B cell (primary cell): ENCODE measurements around the gene CDK5RAP1. TPM values are rescaled to one million over a fixed set of nuclear protein-coding genes. Genes with fewer than 3 reads are reported as not detected.

Experiments
- ATAC-seq: fragments of 200-7000 bp; cut with Tn5 transposase; one replicate; pipeline ENCODE4 v1.10.0; 2021; ENCODE audit warnings: low read depth, mild to moderate bottlenecking, moderate number of reproducible peaks, moderate library complexity
- CTCF ChIA-PET: fragments of 350-600 bp; sonication (Branson Sonifier 250); formaldehyde crosslinking; loops from one replicate; lab custom pipeline; 2021; ENCODE audit warnings: antibody characterized with exemption, inconsistent platforms; lab: Charles Lee
- POLR2A ChIA-PET: fragments of 350-600 bp; sonication (Branson Sonifier 250); formaldehyde crosslinking; loops from one replicate; lab custom pipeline; 2021; ENCODE audit warnings: antibody characterized with exemption; lab: Charles Lee
- DNase-seq: peaks from one replicate; pipeline ENCODE4 v3.0.0; 2013
- H2AFZ ChIP-seq: 2 replicates; pipeline ENCODE4 v1.6.1; 2012; ENCODE audit warnings: mild to moderate bottlenecking, low read depth, low read length; ENCODE audit not compliant: insufficient read depth, poor library complexity, severe bottlenecking
- H3K27ac ChIP-seq, 2 donors: 1 replicate in 1 of 2; 2 replicates in 1 of 2; pipeline ENCODE4 v1.5.1; 2012 to 2013; ENCODE audit warnings: low read length in 2 of 2, mild to moderate bottlenecking in 2 of 2, moderate library complexity in 1 of 2
- H3K27me3 ChIP-seq, 4 experiments: fragments of 200-600 bp in 1 of 4; sonication (generic) in 1 of 4; replicated peaks in 1 of 4; 1 replicate in 2 of 4; 2 replicates in 2 of 4; pipeline versions ENCODE4 v1.6.1 to v1.7.0; 2013 to 2016; ENCODE audit warnings: low read length in 3 of 4, mild to moderate bottlenecking in 2 of 4, mixed read lengths in 1 of 4, moderate library complexity in 1 of 4; ENCODE audit not compliant: insufficient read depth in 4 of 4, control insufficient read depth in 3 of 4; ENCODE audit errors: control extremely low read depth in 1 of 4
- H3K36me3 ChIP-seq, 2 experiments: replicated peaks in 1 of 2; 1 replicate in 1 of 2; 2 replicates in 1 of 2; pipeline versions ENCODE4 v1.6.1 to v1.7.1; 2013; ENCODE audit warnings: low read length in 1 of 2; ENCODE audit not compliant: insufficient read depth in 2 of 2, control insufficient read depth in 1 of 2; ENCODE audit errors: control extremely low read depth in 1 of 2, extremely low read depth in 1 of 2
- H3K4me1 ChIP-seq, 2 donors: fragments of 200-600 bp in 1 of 2; sonication (generic) in 1 of 2; 1 replicate in 1 of 2; 2 replicates in 1 of 2; pipeline versions ENCODE4 v1.5.1 to v1.6.1; 2013 to 2017; ENCODE audit warnings: low read length in 2 of 2; ENCODE audit not compliant: control insufficient read depth in 2 of 2, insufficient read depth in 2 of 2
- H3K4me2 ChIP-seq: replicated peaks from 2 replicates; pipeline ENCODE3; 2012; ENCODE audit warnings: mild to moderate bottlenecking, low read depth, low read length; ENCODE audit not compliant: poor library complexity, severe bottlenecking
- H3K4me3 ChIP-seq, 5 experiments: fragments of 200-600 bp in 1 of 5; sonication (generic) in 1 of 5; 1 replicate in 3 of 5; 2 replicates in 2 of 5; pipeline versions ENCODE4 v1.5.1 to v1.7.0; 2011 to 2016; ENCODE audit warnings: low read length in 4 of 5, mild to moderate bottlenecking in 4 of 5, low read depth in 2 of 5, control low read depth in 1 of 5, moderate library complexity in 1 of 5; ENCODE audit not compliant: insufficient read depth in 1 of 5; ENCODE audit errors: control extremely low read depth in 1 of 5, extremely low read depth in 1 of 5
- H3K79me2 ChIP-seq: fragments of 200-600 bp; sonication (generic); one replicate; pipeline ENCODE4 v1.6.0; 2016; ENCODE audit warnings: low read length; ENCODE audit not compliant: control insufficient read depth, insufficient read depth
- H3K9ac ChIP-seq: fragments of 200-600 bp; sonication (generic); 2 replicates; pipeline ENCODE4 v1.6.1; 2017; ENCODE audit warnings: mild to moderate bottlenecking, low read length, moderate library complexity
- H3K9me3 ChIP-seq, 3 donors: one replicate each; pipeline versions ENCODE4 v1.6.1 to v1.7.1; 2013; ENCODE audit warnings: low read length in 2 of 3; ENCODE audit not compliant: control insufficient read depth in 2 of 3, insufficient read depth in 1 of 3; ENCODE audit errors: control extremely low read depth in 1 of 3
- H4K20me1 ChIP-seq: 2 replicates; pipeline ENCODE4 v1.6.0; 2012; ENCODE audit warnings: mild to moderate bottlenecking, low read length; ENCODE audit not compliant: insufficient read depth, control insufficient read depth, poor library complexity, severe bottlenecking
- H3K27ac Mint-ChIP-seq: one replicate; pipeline ENCODE4 v1.8.0; 2021; ENCODE audit warnings: mixed read lengths
- H3K27me3 Mint-ChIP-seq: one replicate; pipeline ENCODE4 v1.8.0; 2021; ENCODE audit warnings: mixed read lengths
- H3K4me1 Mint-ChIP-seq: one replicate; pipeline ENCODE4 v1.8.0; 2021; ENCODE audit warnings: mixed read lengths
- H3K4me3 Mint-ChIP-seq: one replicate; pipeline ENCODE4 v1.8.0; 2021; ENCODE audit warnings: mixed read lengths
- H3K9me3 Mint-ChIP-seq: one replicate; pipeline ENCODE4 v1.8.0; 2022; ENCODE audit warnings: mixed read lengths; ENCODE audit not compliant: insufficient read depth
- EZH2 ChIP-seq: IDR thresholded peaks from 2 replicates; pipeline ENCODE4 v1.6.1; 2012; ENCODE audit warnings: borderline replicate concordance, low read depth, mild to moderate bottlenecking, moderate library complexity, low read length; ENCODE audit not compliant: insufficient read depth, poor library complexity, severe bottlenecking
- WGBS: methylation state at CpG from one replicate; pipeline ENCODE4 v1.1.5; 2013; ENCODE audit warnings: missing lambda C conversion rate; ENCODE audit not compliant: insufficient coverage; 5-methylcytosine and 5-hydroxymethylcytosine counted together
- intact Hi-C: fragments of 100-400 bp; cut with micrococcal nuclease; formaldehyde crosslinking; loops from one replicate; pipeline ENCODE4 v1.10.0; 2022
- polyA plus RNA-seq: library from polyadenylated mRNA; depleted of rRNA; stranded (reverse); fragments of >200 nt; gene quantifications from 2 replicates; pipeline ENCODE4 v1.2.3, GENCODE V29; 2012
- total RNA-seq, 2 donors: library from RNA; stranded (reverse); fragments of 120-200 nt in 1 of 2; gene quantifications; 1 replicate in 1 of 2; 2 replicates in 1 of 2; pipeline versions ENCODE4 v1.2.3 to v1.2.4, GENCODE V29; 2013 to 2022
- TF ChIP-seq, protein P1 (sequence below): fragments of 200-600 bp; IDR thresholded peaks from one replicate; pipeline ENCODE4 v1.8.0; 2022; ENCODE audit warnings: antibody characterized with exemption, mild to moderate bottlenecking

The CDK5RAP1 gene
- total and polyA plus RNA-seq, 2 donors (not counting 1 experiment from before 2014, with no cell fraction given), result 50.4 to 60.5 TPM

DNA sequence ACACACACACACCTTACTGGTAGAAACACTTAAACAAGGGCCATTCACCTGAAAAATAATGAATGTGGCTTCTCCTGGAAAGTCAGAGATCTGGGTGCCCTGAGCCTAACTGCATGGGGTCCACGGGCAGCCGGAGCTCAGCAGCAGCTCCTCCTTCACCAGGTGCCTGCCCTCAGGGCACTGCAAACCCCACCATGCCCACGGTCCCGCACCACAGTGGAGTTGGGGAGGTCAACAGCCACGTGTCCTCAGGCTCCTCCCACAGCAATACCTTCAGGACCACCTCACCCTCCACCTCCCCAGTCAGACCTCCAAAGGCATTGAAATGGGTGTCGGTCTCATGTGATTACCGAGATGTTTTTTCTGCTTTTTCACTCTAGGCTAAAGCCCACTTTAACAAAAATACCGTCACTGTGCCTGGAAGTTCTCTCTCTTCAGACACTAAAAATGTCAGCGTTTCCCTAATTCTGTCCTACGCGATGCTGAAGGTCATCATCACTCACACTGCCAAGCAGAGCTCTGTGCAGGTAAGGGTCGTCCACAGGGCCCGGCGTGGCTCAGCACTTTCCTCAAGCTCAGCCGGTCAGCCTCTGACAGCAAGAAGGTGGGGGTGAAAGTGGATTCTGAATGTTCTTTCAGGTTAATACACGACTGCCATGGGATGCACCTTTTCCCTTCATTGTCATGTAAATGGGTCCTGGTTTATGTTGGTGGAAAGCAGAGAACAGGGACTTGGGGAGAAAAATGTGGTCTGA is 48.9 kb downstream of the CDK5RAP1 start:
- no peak overlapping the region for H3K27ac ChIP-seq
- H4K20me1 ChIP-seq, result no peaks in the 10 kb centered on the region
- H3K4me3 Mint-ChIP-seq, result no peak overlapping the region
- POLR2A ChIA-PET, result no interaction called here
- no peak overlapping the region for H3K4me3 ChIP-seq
- H3K27me3 ChIP-seq, result no peaks in the 10 kb centered on the region
- TF ChIP-seq, protein P1, sequence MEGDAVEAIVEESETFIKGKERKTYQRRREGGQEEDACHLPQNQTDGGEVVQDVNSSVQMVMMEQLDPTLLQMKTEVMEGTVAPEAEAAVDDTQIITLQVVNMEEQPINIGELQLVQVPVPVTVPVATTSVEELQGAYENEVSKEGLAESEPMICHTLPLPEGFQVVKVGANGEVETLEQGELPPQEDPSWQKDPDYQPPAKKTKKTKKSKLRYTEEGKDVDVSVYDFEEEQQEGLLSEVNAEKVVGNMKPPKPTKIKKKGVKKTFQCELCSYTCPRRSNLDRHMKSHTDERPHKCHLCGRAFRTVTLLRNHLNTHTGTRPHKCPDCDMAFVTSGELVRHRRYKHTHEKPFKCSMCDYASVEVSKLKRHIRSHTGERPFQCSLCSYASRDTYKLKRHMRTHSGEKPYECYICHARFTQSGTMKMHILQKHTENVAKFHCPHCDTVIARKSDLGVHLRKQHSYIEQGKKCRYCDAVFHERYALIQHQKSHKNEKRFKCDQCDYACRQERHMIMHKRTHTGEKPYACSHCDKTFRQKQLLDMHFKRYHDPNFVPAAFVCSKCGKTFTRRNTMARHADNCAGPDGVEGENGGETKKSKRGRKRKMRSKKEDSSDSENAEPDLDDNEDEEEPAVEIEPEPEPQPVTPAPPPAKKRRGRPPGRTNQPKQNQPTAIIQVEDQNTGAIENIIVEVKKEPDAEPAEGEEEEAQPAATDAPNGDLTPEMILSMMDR, result no peak
- no peak for TF ChIP-seq EZH2
- CTCF ChIA-PET, result no interaction called here
- no peaks in the 10 kb centered on the region for H3K4me1 ChIP-seq
- DNase-seq (no peak), ATAC-seq (no peak)
- WGBS, result 97% methylated on average over 16 of the region's 16 CpGs
- H3K36me3 ChIP-seq, result peaks cover 2 to 10% of the 10 kb centered on the region in 2 experiments
- H3K9ac ChIP-seq, result no peak overlapping the region
- H3K4me2 ChIP-seq, result no peak overlapping the region
- no peaks in the 10 kb centered on the region for H3K27me3 Mint-ChIP-seq
- no peaks in the 10 kb centered on the region for H3K79me2 ChIP-seq
- intact Hi-C loops, result no loop called here
- H3K9me3 Mint-ChIP-seq, result no peaks in the 10 kb centered on the region
- H3K27ac Mint-ChIP-seq, result no peak overlapping the region
- no peaks in the 10 kb centered on the region for H3K4me1 Mint-ChIP-seq
- H3K9me3 ChIP-seq, result no peaks in the 10 kb centered on the region
- H2AFZ ChIP-seq, result no peak overlapping the region

DNA sequence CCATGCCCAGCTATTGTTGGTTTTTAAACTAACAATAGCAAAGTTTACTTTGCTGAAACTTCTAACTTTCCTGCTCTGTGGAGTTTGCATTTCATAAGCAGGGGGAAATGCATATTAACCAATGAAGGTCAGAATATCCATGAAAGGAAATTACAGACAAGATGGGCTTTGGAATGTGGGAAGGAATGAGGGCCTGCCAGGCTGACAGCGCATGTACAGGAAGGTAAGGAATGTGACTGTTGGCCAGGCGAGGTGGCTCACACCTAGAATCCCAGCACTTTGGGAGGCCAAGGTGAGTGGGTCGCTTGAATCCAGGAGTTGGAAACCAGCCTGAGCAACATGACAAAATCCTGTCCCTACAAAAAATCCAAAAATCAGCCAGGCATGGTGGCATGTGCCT is 49.6 kb downstream of the CDK5RAP1 start:
- no peaks in the 10 kb centered on the region for H3K27me3 Mint-ChIP-seq

More for the DNA sequence above, 49.6 kb downstream of the CDK5RAP1 start:
- intact Hi-C loops, result no loop called here
- no peaks in the 10 kb centered on the region for H3K79me2 ChIP-seq
- TF ChIP-seq, protein P1, result no peak
- no peak for TF ChIP-seq EZH2
- H3K4me2 ChIP-seq, result no peak overlapping the region
- no peaks in the 10 kb centered on the region for H3K27me3 ChIP-seq
- POLR2A ChIA-PET, result no interaction called here
- 71% methylated on average over 3 of the region's 3 CpGs for WGBS
- H3K27ac Mint-ChIP-seq, result no peak overlapping the region
- no peak for DNase-seq
- H3K4me1 Mint-ChIP-seq, result no peaks in the 10 kb centered on the region
- no peaks in the 10 kb centered on the region for H4K20me1 ChIP-seq
- H3K4me1 ChIP-seq, result no peaks in the 10 kb centered on the region
- H3K4me3 ChIP-seq, result no peak overlapping the region
- ATAC-seq, result no peak
- CTCF ChIA-PET, result no interaction called here
- peaks cover 2 to 7% of the 10 kb centered on the region in 2 experiments for H3K36me3 ChIP-seq
- H3K9me3 ChIP-seq, result no peaks in the 10 kb centered on the region
- H3K27ac ChIP-seq, result no peak overlapping the region
- no peaks in the 10 kb centered on the region for H3K9me3 Mint-ChIP-seq
- H2AFZ ChIP-seq, result no peak overlapping the region
- no peak overlapping the region for H3K9ac ChIP-seq
- H3K4me3 Mint-ChIP-seq, result no peak overlapping the region
